Astrocyte of the spinal cord (primary cell): ENCODE results near the gene EPC1.
"Not testable (repeated sequence)": the region's sequence is repeated elsewhere in the genome, so short reads cannot be mapped to it uniquely, and the experiment has no call there.

Experiments
- DNase-seq: peaks from one replicate; pipeline ENCODE4 v3.0.0; 2011; ENCODE audit warnings: low read depth, low spot score
- H3K4me3 ChIP-seq: 2 replicates; pipeline ENCODE4 v1.5.1; 2011; ENCODE audit warnings: low read depth, mild to moderate bottlenecking, low read length, moderate library complexity
- in situ Hi-C: cut with HindIII; loops from 2 replicates; pipeline ENCODE4 v1.10.0; 2017; ENCODE audit warnings: low sequenced_read_pairs
- TF ChIP-seq, protein P1 (sequence below): IDR thresholded peaks from 2 replicates; pipeline ENCODE4 v1.5.1; 2012; ENCODE audit warnings: low read depth, mild to moderate bottlenecking, low read length, inconsistent platforms

EPC1 gene

GRCh38 chr10:32360884-32361283 is 13.9 kb upstream of the EPC1 start:
- TF ChIP-seq, protein P1, sequence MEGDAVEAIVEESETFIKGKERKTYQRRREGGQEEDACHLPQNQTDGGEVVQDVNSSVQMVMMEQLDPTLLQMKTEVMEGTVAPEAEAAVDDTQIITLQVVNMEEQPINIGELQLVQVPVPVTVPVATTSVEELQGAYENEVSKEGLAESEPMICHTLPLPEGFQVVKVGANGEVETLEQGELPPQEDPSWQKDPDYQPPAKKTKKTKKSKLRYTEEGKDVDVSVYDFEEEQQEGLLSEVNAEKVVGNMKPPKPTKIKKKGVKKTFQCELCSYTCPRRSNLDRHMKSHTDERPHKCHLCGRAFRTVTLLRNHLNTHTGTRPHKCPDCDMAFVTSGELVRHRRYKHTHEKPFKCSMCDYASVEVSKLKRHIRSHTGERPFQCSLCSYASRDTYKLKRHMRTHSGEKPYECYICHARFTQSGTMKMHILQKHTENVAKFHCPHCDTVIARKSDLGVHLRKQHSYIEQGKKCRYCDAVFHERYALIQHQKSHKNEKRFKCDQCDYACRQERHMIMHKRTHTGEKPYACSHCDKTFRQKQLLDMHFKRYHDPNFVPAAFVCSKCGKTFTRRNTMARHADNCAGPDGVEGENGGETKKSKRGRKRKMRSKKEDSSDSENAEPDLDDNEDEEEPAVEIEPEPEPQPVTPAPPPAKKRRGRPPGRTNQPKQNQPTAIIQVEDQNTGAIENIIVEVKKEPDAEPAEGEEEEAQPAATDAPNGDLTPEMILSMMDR = no peak
- DNase-seq = no peak
- in situ Hi-C loops = no loop called here
- H3K4me3 ChIP-seq = no peak overlapping the region

DNA sequence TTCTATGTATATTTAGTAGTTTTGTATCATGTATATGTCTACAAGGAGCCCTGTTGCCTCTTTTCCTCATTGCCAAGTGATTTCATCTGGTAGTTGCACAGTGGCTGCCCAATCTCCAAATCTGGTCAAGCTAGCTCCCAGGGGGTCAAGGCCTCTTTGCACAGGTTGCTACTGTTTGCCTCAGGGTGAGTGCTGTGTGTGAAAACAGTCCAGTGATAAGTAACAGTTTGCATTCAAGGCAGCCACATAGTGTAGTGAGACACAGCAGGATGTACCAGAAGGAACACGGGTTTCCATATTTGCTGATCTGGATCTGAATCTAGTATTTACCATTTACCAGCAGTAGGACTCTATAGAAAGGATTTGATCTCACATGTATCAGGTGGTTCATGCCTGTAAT is 13.3 kb upstream of the EPC1 start:
- in situ Hi-C loops = no loop called here
- H3K4me3 ChIP-seq = no peak overlapping the region
- no peak for DNase-seq
- TF ChIP-seq, protein P1 = no peak

DNA sequence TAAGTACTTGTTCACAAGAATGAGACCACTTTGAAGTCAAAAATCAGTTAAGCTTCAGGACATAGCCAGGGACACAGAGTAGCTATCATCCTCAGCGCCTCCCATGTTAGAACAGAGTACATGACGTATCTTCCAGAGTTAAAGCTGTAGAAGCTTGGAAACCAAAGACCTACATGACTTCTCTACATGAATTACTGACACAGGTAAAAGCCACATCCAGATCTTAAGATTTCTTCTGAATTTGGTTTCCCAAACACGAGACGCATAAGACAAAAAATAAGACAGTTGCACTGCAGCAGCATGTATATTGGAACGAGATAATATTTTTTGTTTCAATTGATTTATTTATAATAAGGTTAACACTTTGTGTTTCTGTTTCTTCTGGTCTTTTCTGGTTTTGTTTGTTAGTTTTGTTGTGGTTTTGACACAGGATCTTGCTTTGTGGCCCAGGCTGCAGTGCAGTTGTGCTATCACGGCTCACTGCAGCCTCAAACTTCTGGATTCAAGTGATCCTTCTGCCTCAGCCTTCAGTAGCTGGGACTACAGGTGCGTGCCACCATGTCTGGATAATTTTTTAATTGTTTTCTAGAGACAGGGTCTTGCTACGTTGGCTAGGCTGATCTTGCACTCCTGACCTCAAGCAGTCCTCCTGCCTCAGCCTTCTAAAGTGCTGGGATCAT is 10.2 kb upstream of the EPC1 start:
- TF ChIP-seq, protein P1 = no peak
- H3K4me3 ChIP-seq = no peak overlapping the region
- no peak for DNase-seq
- in situ Hi-C loops = no loop called here

DNA sequence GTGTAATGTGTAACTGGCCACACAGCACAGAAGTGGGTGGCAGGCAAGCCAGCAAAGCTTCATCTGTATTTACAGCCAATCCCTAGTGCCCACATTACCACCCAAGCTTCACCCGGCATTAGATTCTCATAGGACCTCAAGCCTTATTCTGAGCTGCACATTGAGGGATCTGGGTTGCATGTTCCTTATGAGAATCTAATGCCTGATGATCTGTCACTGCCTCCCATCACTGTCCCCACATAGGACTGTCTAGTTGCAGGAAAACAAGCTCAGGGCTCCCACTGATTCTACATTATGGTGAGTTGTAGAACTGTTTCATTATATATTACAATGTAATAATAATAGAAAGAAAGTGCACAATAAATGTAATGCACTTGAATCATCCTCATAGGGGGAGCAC is 7.7 kb upstream of the EPC1 start:
- DNase-seq, in situ Hi-C loops, H3K4me3 ChIP-seq: not testable (repeated sequence)

DNA sequence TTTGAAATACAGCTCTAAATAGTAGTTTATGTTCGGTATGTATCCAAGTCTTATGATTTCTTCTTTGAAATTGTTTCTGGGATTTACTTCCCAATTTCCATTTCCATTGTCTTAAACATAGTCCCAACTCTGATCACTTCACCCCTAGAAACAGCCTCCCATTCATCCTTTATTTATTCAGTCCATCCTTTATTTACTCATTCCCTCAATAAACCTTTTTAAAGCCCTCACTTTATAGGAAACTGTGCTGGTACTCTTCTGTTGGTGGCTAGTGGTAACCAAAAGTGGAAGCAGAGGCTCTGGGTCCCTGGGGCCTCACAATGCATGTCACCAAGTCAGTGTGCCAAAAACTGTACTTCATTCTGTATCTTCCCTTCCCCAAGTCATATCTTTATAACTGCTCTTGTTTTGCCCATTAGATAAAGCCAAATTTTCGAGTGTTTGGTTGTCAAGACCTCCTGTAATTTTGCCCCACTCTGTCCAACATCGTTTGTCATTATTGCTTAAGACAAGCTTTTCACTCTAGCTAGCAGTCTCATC is 3.9 kb upstream of the EPC1 start:
- H3K4me3 ChIP-seq = no peak overlapping the region
- no peak for DNase-seq
- in situ Hi-C loops = no loop called here
- TF ChIP-seq, protein P1 = no peak

- DNase-seq = no peak
- in situ Hi-C loops = no loop called here
- TF ChIP-seq, protein P1 = no peak
- no peak overlapping the region for H3K4me3 ChIP-seq
Measured at GRCh38 chr10:32349968-32350738, 3.2 kb upstream of the EPC1 start.

DNA sequence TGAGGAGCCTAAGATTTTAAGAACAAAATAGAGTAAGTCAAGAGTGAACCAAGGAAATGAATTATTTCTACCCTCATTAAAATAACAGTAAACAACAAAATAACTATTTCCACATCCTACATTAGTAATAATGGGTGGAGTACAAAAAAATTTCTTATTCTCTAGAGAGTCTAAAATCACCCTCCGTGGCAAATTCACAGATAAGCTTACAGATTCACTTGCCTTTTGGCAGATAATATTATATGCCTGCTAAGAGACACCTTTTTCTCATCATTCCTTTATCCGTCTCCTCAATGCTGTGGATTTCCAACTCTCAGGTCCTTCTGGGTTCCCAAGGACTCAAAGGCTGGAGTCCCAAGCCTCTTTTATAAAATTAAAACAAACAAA is 2.2 kb upstream of the EPC1 start:
- no peak for DNase-seq
- TF ChIP-seq, protein P1 = no peak
- H3K4me3 ChIP-seq = no peak overlapping the region
- in situ Hi-C loops = no loop called here
